ENCODE measurements around the gene FOXP4.

FOXP4 gene

DNA sequence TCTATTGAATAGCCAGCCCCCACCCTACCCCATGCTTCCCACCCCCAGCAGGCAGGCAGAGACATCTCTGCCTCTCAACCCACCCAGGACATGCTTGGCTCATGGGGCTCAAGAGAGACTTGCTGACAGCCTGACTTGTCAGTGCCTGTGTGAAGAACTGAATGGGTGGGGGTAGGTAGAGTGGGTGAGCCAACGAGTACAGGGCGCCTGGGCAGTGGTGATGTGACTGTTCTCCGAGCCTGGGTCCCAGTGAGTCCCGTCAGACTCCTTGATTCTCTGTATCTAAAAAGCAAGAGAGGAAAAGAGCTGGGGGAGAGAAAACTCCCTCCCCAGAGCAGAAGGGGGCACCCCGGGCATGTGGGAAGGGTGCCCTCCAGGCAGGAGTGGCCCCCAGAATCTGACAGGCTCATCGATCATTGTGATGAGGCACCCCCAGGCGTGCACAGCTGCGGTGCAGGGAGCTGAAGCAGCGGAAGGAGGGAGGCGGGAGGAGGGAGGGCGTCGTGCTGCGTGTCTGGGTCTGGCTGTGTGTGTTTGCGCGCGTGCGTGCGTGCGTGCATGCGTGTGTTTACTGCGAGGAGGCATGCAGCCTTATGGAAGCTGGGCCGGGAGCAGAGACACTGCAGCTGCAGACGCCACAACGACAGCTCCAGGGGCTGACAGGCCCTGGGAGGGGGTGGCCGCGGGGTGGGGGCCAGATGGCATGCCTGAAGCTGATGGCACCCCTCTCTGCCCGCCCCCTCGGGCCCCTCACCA, 40.2 kb downstream of the FOXP4 start:
- no peak for FAIRE-seq

DNA sequence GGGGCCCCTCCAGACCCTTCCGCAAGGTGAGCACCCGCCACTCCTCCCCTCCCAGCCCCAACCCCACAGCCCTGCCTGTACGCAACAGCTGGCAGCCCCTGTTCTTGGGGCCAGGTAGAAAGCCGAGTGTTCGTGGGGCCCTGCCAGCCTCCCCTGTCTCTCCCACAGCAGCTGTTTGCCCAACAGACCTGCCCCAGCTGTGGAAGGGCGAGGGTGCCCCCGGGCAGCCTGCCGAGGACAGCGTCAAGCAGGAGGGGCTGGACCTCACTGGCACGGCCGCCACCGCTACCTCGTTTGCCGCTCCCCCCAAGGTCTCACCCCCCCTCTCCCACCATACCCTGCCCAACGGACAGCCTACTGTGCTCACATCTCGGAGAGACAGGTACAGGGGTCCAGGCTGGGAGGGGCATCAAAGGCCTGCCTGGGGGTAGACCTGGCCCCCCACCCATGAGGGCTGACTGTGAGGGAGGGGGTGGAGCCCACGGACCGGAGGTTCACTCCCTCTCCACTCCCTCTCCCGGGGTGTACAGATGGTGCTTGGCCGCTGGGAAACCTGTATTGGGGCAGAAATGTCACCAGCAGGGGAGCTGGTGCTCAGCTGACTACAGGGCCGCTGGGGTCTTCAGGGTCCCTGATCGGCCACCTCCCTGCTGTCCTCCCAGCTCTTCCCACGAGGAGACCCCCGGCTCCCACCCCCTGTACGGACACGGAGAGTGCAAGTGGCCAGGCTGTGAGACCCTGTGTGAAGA, 41.1 kb downstream of the FOXP4 start:
- FAIRE-seq = no peak

DNA sequence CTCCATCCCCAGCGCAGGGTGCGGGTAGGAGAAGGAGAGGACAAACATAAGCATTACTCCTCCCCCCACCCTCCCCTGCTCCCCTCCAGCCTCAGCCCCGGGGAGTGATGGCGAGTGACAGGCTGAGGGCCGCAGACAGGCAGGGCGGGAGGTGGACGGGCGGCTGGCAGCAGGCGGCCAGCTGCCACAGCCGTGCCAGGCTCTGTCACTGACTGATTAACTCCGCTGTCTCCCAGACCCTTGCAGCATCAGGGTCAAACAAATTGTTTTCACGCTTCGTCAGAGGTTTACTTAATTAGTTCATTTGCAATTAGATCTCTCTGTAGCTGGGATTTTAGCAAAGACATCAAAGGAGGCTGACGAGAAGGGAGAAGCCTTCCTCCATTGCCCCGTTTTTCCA, 41.9 kb downstream of the FOXP4 start:
- no peak for FAIRE-seq

GRCh38 chr6:41589223-41589622, 43.0 kb downstream of the FOXP4 start:
- no peak for FAIRE-seq

- FAIRE-seq = no peak
Observed at GRCh38 chr6:41589636-41590622, 43.7 kb downstream of the FOXP4 start.

- FAIRE-seq = no peak
Observed at GRCh38 chr6:41591122-41591521, 44.9 kb downstream of the FOXP4 start.

- FAIRE-seq = no peak
Observed at GRCh38 chr6:41591859-41592502, 45.8 kb downstream of the FOXP4 start.

DNA sequence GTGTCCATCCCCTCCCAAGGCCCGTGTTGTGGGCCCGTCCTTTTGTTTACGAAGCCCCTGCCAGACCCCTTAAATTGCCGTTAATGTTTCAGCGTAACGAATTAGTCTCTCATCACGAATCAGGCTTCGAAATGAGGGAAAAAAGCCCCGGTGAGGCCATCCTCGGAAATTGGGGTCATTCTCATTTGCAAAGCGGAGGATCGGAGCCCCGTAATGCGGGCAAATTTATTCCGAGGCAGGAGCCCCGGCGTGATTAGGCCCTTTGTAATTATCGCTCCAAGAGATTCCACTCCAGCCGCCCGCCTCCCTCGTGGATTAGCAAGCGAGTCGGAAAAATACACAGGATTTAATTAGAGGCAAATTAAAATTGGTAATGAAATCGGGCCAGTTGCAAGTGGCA, 47.2 kb downstream of the FOXP4 start:
- FAIRE-seq = no peak

DNA sequence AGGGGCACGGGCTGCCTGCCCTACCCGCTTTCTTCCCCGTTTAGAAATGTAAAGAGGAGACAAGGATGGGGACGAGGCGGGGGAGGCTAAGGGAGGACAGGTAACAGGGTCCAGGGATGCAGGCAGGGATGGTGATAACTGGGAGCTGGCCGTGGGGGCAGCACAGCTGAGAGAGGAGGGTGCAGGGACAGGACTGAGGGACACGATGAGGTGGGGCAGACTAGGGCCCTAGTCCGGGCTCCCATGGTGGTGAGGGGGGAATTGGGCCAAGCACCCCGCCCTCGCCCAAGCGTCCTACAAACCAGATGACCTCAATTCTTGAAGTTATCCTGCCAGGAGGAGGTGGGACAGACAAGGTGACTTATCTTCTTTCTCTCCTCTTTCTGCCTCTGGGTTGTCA, 47.7 kb downstream of the FOXP4 start:
- FAIRE-seq = no peak

- FAIRE-seq = no peak
Observed at GRCh38 chr6:41594326-41594725, 48.1 kb downstream of the FOXP4 start.

DNA sequence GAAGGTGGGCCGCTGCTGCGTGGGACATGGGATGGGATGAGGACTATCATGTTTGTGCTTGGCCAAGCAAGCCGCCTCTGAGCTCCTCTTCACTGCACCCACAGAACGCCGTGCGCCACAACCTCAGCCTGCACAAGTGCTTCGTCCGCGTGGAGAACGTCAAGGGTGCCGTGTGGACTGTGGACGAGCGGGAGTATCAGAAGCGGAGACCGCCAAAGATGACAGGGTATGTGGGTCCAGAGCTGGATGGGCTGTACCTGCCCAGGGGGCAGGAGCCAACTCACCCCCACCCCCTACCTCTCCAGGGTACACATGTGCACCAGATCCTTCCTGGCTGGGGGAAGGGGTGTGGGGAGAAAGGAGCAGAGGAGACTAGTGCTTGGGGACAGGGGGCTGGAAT, 48.6 kb downstream of the FOXP4 start:
- FAIRE-seq = no peak

GRCh38 chr6:41595166-41595565, 49.0 kb downstream of the FOXP4 start:
- FAIRE-seq = no peak

DNA sequence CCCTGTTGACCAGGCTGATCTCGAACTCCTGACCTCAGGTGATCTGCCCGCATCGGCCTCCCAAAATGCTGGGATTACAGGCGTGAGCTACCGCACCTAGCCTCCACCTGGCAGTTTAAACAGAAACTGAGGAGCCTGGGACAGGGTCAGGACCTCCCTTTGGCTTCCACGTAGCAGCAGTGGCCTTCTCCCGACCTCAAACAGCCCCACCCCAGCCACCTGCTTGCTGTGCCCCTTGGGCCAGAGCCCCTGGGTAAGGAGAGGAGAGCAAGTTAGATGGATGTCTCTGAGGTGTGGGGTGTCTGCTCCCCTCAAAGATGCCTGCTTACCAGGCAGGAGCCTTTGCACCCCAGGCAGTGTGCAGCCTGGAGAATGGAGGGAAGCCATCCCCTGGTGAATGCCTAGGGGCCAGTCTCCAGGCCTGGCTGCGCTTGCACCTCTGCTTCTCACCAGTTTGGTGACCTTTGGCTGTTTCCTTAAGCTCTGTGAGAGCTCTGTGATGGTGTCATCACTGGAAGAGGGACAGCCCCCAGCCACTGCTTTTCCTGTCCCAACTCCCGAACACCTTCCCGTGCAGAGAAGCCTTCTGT, 50.0 kb downstream of the FOXP4 start:
- no peak for FAIRE-seq

- FAIRE-seq = no peak
Observed at GRCh38 chr6:41596807-41597206, 50.6 kb downstream of the FOXP4 start.

- FAIRE-seq = no peak
Observed at GRCh38 chr6:41597246-41598000, 51.2 kb downstream of the FOXP4 start.

DNA sequence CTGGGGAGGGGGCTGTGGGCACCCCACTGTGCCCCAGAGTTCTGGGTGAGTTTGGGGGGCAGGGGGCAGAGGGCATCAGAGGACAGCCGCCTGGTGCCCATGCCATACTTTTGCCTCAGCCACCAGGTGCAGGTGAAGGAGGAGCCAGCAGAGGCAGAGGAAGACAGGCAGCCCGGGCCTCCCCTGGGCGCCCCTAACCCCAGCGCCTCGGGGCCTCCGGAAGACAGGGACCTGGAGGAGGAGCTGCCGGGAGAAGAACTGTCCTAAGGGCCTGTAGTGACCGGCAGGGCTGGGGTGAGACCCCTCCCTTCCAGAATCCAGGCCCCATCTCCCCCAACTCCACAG, 52.5 kb downstream of the FOXP4 start:
- FAIRE-seq = no peak

DNA sequence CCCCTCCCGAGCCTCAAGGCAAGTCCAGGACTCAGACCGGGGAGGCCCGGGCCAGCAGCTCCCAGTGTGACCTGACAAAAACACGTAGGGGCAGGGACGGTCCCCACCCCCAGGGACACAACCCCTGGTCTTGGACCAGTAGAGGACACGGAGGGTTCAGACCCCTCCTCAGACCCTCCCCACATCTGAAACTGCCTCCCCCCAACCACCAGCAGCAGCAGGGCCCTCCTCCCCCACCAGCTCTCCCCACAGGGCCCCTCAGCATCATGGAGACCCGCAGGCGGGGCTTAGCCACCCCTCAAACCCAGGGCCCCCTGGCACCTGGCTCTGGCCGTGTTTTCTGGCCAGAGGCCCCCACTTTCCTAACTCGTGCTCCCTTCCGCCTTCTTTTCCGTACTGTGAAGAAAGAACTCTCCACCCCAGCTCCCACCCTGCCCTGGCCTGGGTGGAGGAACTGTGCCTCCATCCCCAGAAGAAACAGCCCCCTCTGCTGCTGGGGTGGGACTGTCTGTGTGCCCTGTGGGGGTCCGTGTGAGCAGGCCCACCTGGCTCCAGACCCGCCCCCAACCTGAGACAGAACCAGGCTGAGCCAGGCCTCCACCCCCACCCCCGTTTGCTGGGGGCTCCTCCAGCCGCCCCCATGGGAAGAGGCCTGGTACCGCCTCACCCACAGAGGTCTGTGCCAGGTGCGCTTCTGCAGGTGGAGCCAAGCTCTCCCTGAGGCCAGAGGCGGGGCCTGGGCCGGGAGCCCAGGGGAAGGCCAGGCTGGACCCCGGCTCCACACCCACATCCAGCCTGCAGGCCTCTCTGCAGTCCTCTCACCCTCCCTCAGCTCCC, 53.1 kb downstream of the FOXP4 start:
- FAIRE-seq = no peak

GRCh38 chr6:41599852-41600445, 53.8 kb downstream of the FOXP4 start:
- no peak for FAIRE-seq

GRCh38 chr6:41600499-41601247, 54.5 kb downstream of the FOXP4 start:
- FAIRE-seq = no peak

DNA sequence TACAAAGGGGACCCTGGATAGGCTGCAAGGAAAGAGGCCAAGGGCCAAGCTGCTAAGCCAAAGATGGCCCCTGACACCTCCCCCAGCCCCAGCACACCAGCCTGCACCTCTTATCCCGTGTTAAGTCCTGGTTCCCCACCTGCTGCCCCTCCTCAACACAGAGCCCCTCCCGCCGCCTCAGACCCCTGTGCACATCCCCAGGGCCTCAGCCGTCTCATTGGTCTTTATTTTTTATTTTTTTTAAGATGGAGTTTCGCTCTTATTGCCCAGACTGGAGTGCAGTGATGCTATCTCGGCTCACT, 55.0 kb downstream of the FOXP4 start:
- FAIRE-seq = no peak
